Gastrocnemius medialis (tissue), 4 donors: ENCODE results near the gene SIK2. TPM values are rescaled to one million over a fixed set of nuclear protein-coding genes. Genes with fewer than 3 reads are reported as not detected.
A peak's percentile ranks its signal among the peaks of the same experiment; 100 is the strongest.

Experiments used
- ATAC-seq, 2 donors: fragments of 150-250 bp; one replicate each; pipeline ENCODE4 v1.9.1; 2016
- DNase-seq, 2 donors: peaks; one replicate each; pipeline ENCODE4 v3.0.0-alpha.2; 2019
- H3K27ac ChIP-seq, 4 donors: fragments of 200-600 bp; sonication (generic); 1 replicate in 1 of 4; 2 replicates in 3 of 4; pipeline ENCODE4 v1.5.1; 2016 to 2018; ENCODE audit warnings: mild to moderate bottlenecking in 2 of 4, moderate library complexity in 1 of 4
- H3K27me3 ChIP-seq, 3 donors: fragments of 200-600 bp; sonication (generic) in 2 of 3; 1 replicate in 1 of 3; 2 replicates in 2 of 3; pipeline versions ENCODE4 v1.5.1 to v1.6.0; 2016 to 2019; ENCODE audit warnings: mild to moderate bottlenecking in 1 of 3, moderate library complexity in 1 of 3
- H3K36me3 ChIP-seq, 2 donors: fragments of 200-600 bp; sonication (generic) in 1 of 2; one replicate each; pipeline ENCODE4 v1.5.1; 2017 to 2018
- H3K4me1 ChIP-seq, 2 donors: fragments of 200-600 bp; sonication (generic) in 1 of 2; one replicate each; pipeline ENCODE4 v1.5.1; 2016 to 2017; ENCODE audit warnings: mild to moderate bottlenecking in 2 of 2
- H3K4me3 ChIP-seq, 4 donors: fragments of 200-600 bp; sonication (generic) in 3 of 4; 1 replicate in 1 of 4; 2 replicates in 3 of 4; pipeline ENCODE4 v1.5.1; 2016 to 2019; ENCODE audit warnings: mild to moderate bottlenecking in 2 of 4
- H3K9me3 ChIP-seq, 3 donors: fragments of 200-600 bp; sonication (generic) in 2 of 3; 1 replicate in 1 of 3; 2 replicates in 2 of 3; pipeline ENCODE4 v1.5.1; 2016 to 2019
- POLR2A ChIP-seq, 2 donors: fragments of 450-650 bp; IDR thresholded peaks; one replicate each; pipeline ENCODE4 v1.6.1; 2017; ENCODE audit warnings: antibody characterized with exemption in 2 of 2, mild to moderate bottlenecking in 2 of 2, moderate library complexity in 2 of 2
- in situ Hi-C, 4 donors: fragments of 200-750 bp; cut with MboI; loops; one replicate each; pipeline versions ENCODE4 v1.15.0 to v1.8.0; 2017; ENCODE audit warnings: low sequenced_read_pairs in 4 of 4
- intact Hi-C: fragments of 100-400 bp; cut with DNase I; formaldehyde crosslinking; loops from one replicate; pipeline ENCODE4 v1.15.1; 2023; ENCODE audit warnings: low total_unique reads
- total RNA-seq, 4 donors: library from RNA; depleted of rRNA; stranded (reverse); fragments of >200 nt; gene quantifications; one replicate each; pipeline versions ENCODE4 v1.1.0 to v1.2.3, GENCODE V29; 2016
- TF ChIP-seq, protein P1 (sequence below), 5 experiments: fragments of 450-650 bp in 3 of 5; fragments of 200-600 bp in 2 of 5; sonication (generic) in 2 of 5; IDR thresholded peaks in 4 of 5; conservative IDR thresholded peaks in 1 of 5; 1 replicate in 4 of 5; 2 replicates in 1 of 5; pipeline ENCODE4 v1.5.1; 2016 to 2019; ENCODE audit warnings: antibody characterized with exemption in 5 of 5, mild to moderate bottlenecking in 3 of 5, moderate library complexity in 3 of 5

SIK2 gene
- total RNA-seq, 4 donors from 2014 or later = 16.5 to 98.7 (median 43.8) TPM

DNA sequence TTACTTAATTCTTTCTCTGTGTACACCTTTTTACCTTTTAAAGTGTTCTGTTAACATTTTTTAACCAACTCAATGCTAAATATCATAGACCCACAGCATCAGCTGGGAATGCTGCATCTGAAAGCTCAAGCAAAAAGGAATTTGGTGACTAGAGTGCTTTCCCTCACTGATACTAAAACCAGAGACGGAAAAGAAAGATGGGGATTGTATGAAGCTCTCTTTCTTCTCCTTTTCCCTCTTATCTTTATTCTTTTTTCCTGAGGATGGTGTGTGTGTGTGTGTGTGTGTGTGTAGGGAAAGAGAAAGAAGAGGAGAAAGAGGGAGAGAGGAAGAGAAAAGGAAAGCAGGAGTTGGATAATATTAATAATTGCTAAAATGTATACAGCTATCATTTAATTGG, 4.1 kb upstream of the SIK2 start:
- H3K4me3 ChIP-seq = peak overlapping the region in 1 of 4 donors; percentile 38
- in situ Hi-C loops = no loop called here
- DNase-seq (no peak), ATAC-seq (no peak)
- H3K36me3 ChIP-seq = no peaks in the 10 kb centered on the region
- TF ChIP-seq POLR2A (IDR thresholded peaks at IDR 0.05) = no peak
- H3K27ac ChIP-seq = no peak overlapping the region
- intact Hi-C loops = no loop called here
- H3K27me3 ChIP-seq = no peaks in the 10 kb centered on the region
- H3K9me3 ChIP-seq = no peaks in the 10 kb centered on the region
- H3K4me1 ChIP-seq = peaks cover 5 to 6% of the 10 kb centered on the region in 2 donors

DNA sequence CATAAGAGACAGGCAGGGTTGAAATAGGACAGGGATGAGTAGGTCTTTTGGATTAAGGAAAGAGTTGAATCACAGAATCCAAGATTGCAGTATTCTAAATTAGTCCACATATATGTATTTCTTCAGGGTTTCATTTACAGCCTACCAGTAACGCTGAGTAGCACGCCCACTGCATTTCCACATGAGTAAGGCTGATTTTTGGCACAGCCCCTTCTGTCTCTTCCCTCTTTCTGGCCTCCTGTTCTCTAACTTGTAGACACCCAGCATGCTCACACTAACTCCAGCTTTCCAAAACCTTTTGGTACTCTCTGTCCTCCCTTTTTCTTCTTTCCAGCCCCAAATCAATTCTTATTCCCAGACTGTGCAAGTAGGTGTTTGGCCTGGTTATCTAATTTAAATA, 3.7 kb upstream of the SIK2 start:
- ATAC-seq = no peak
- in situ Hi-C loops = no loop called here
- DNase-seq = no peak

DNA sequence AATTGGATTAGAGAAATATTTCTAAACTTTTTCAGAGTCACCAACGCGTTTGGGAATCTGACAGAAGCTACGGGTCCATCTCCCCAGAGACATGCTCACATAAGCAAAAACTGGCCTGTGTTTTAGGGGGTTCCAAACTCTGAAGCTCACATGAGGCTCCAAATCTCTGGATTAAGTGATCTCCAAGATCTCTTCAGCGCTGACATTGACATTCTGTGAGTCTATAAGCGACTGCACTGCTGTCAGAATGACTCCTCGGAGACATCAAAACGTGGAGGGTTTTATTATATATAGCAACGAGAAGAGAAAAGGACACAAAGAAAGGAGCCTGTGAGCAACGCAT, 642 bp upstream of the SIK2 start:
- Histone ChIP-seq H3K9me3 (no peaks in the 10 kb centered on the region), H3K36me3 (no peaks in the 10 kb centered on the region), H3K27me3 (no peaks in the 10 kb centered on the region), H3K27ac (peak overlapping the region; percentile 90 to 98 (median 97)), H3K4me1 (peaks cover 34 to 35% of the 10 kb centered on the region in 2 donors), H3K4me3 (peak overlapping the region; percentile 72 to 94 (median 88))
- in situ Hi-C loops = loop anchor here (5.0 kb wide), 3 partner anchors 176 to 241 kb away; no protein-coding TSS in a partner anchor
- peak; percentile 6 to 13 for ATAC-seq
- DNase-seq = no peak
- intact Hi-C loops = loop anchor here (5.0 kb wide), 3 partner anchors 76 to 116 kb away; no protein-coding TSS in a partner anchor
- TF ChIP-seq, protein P1, sequence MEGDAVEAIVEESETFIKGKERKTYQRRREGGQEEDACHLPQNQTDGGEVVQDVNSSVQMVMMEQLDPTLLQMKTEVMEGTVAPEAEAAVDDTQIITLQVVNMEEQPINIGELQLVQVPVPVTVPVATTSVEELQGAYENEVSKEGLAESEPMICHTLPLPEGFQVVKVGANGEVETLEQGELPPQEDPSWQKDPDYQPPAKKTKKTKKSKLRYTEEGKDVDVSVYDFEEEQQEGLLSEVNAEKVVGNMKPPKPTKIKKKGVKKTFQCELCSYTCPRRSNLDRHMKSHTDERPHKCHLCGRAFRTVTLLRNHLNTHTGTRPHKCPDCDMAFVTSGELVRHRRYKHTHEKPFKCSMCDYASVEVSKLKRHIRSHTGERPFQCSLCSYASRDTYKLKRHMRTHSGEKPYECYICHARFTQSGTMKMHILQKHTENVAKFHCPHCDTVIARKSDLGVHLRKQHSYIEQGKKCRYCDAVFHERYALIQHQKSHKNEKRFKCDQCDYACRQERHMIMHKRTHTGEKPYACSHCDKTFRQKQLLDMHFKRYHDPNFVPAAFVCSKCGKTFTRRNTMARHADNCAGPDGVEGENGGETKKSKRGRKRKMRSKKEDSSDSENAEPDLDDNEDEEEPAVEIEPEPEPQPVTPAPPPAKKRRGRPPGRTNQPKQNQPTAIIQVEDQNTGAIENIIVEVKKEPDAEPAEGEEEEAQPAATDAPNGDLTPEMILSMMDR (IDR thresholded peaks at IDR 0.05 in 4 of 5, conservative IDR thresholded peaks at IDR 0.05 in 1 of 5) = no peak
- no peak for TF ChIP-seq POLR2A (IDR thresholded peaks at IDR 0.05)

More for the DNA sequence above, 3.7 kb upstream of the SIK2 start:
- no peaks in the 10 kb centered on the region for H3K27me3 ChIP-seq
- H3K4me3 ChIP-seq = no peak overlapping the region
- peaks cover 6 to 9% of the 10 kb centered on the region in 2 donors for H3K4me1 ChIP-seq
- H3K9me3 ChIP-seq = no peaks in the 10 kb centered on the region
- no peak overlapping the region for H3K27ac ChIP-seq
- H3K36me3 ChIP-seq = no peaks in the 10 kb centered on the region
- TF ChIP-seq POLR2A (IDR thresholded peaks at IDR 0.05) = no peak
- TF ChIP-seq, protein P1 (IDR thresholded peaks at IDR 0.05 in 4 of 5, conservative IDR thresholded peaks at IDR 0.05 in 1 of 5) = no peak
- intact Hi-C loops = no loop called here

DNA sequence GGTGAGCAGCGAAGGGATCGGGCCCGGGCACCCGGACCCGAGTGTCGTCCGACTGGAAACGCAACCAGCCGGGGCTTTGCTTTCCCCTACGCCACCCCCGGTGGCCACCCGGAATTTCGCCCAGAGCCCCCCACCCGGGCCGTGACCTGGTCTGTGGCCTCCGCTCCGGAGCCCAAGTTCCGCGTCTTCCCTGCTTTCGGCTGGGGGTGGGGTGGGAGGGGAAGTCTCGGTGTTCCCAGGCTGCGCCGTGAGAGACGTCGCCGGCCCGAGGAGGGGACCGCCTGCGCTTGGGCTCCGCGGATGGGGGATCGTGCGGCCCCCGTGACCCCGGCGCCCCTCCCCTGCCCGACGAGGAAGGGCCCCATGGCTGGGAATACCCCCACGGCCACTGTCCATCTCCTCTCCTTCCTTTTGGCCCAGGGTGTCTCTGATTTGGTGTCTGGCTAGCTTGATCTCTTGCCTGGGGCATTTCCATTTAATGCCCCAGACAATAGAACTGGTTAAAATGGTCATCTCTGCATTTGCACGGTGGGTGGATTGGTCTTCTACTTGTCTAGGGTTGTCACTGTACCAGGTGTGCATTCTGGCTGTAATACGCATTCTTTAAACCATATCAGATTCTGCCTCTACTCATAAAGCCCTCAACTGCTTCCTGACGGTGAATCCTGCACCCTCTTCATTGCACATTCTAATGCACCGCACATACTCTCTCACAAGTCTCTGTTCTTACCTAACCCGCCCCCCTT, 789 bp downstream of the SIK2 start:
- Histone ChIP-seq H3K36me3 (no peaks in the 10 kb centered on the region), H3K9me3 (no peaks in the 10 kb centered on the region), H3K27ac (peak overlapping the region; percentile 90 to 98 (median 97)), H3K4me3 (peak overlapping the region; percentile 72 to 94 (median 88)), H3K4me1 (peaks cover 40 to 43% of the 10 kb centered on the region in 2 donors), H3K27me3 (no peaks in the 10 kb centered on the region)
- TF ChIP-seq, protein P1 (IDR thresholded peaks at IDR 0.05 in 4 of 5, conservative IDR thresholded peaks at IDR 0.05 in 1 of 5) = no peak
- TF ChIP-seq POLR2A (IDR thresholded peaks at IDR 0.05) = peak in 1 of 2 donors; percentile 10
- in situ Hi-C loops (loop anchor here (5.0 kb wide), 3 partner anchors 174 to 239 kb away; no protein-coding TSS in a partner anchor), intact Hi-C loops (loop anchor here (1.0 to 5.0 kb wide), 8 partner anchors 38 to 238 kb away; partner anchors contain the start of gene PPP2R1B)
- DNase-seq = peak in 1 of 2 donors; percentile 7
- ATAC-seq = peak; percentile 53 to 54

DNA sequence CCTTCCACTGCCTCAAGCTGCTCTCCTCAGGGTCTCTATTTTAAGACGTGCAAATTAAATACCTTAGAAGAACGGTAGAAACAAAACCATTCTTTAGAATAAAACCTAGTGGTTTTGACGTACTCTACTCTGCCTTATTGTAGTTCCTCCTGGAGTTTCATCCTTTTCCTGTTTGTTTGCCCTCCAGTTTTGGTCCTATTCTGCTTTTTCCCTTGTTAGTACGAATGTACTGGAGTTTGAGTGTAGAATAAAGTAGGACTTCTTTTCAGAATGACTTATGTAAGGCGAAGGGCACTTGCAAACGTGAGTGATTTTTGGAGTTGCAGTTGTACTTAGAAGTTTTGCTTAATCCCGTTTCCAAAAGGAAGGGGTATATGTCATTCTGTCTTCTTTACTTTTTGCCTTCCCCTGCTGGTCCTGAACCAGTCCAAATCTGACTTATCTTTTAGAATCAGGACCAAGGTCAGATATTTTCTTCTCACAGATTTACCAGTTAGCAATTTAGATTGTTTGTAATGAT, 1.4 kb downstream of the SIK2 start:
- Histone ChIP-seq H3K4me3 (peak overlapping the region; percentile 72 to 94 (median 88)), H3K27ac (peak overlapping the region; percentile 90 to 98 (median 97)), H3K27me3 (no peaks in the 10 kb centered on the region), H3K9me3 (no peaks in the 10 kb centered on the region), H3K4me1 (peaks cover 40 to 43% of the 10 kb centered on the region in 2 donors), H3K36me3 (no peaks in the 10 kb centered on the region)
- TF ChIP-seq, protein P1 (IDR thresholded peaks at IDR 0.05 in 4 of 5, conservative IDR thresholded peaks at IDR 0.05 in 1 of 5) = no peak
- no peak for TF ChIP-seq POLR2A (IDR thresholded peaks at IDR 0.05)
- intact Hi-C loops (loop anchor here (1.0 to 5.0 kb wide), 6 partner anchors 39 to 163 kb away; partner anchors contain the start of gene PPP2R1B), in situ Hi-C loops (loop anchor here (5.0 kb wide), 3 partner anchors 174 to 239 kb away; no protein-coding TSS in a partner anchor)
- no peak for ATAC-seq
- no peak for DNase-seq
